IMR-90 (cell line): Measurements from ENCODE around the gene LIPK. TPM values are rescaled to one million over a fixed set of nuclear protein-coding genes. Genes with fewer than 3 reads are reported as not detected.

Experiments used
- ATAC-seq: fragments of 200-7000 bp; cut with Tn5 transposase; 2 replicates; pipeline ENCODE4 v1.9.1; 2020; ENCODE audit warnings: low read depth, mild to moderate bottlenecking, moderate library complexity
- BruUV-seq: library from RNA; stranded (reverse); fragments of 400-500 nt; replicated peaks from 2 replicates; lab custom pipeline; 2021; lab: Mats Ljungman, UMichigan
- CTCF ChIA-PET: fragments of 300-600 bp; formaldehyde crosslinking; extraction: SDS; loops from one replicate; lab custom pipeline; 2021; ENCODE audit warnings: antibody characterized with exemption; lab: Yijun Ruan, JAX
- POLR2A ChIA-PET: fragments of 300-600 bp; sonication (Branson Sonifier 250); formaldehyde crosslinking; loops from one replicate; lab custom pipeline; 2022; ENCODE audit warnings: antibody characterized with exemption; ENCODE audit not compliant: unreplicated experiment; lab: Charles Lee
- DNase-seq: peaks from one replicate; pipeline ENCODE4 v3.0.0; 2013
- H2AFZ ChIP-seq: replicated peaks from 2 replicates; pipeline ENCODE3; 2013; ENCODE audit warnings: low read length, mild to moderate bottlenecking; ENCODE audit not compliant: poor library complexity
- H2AK5ac ChIP-seq: 2 replicates; pipeline ENCODE4 v1.6.1; 2013; ENCODE audit warnings: low read depth, low read length, inconsistent platforms
- H2AK9ac ChIP-seq: replicated peaks from 2 replicates; pipeline ENCODE3; 2013; ENCODE audit warnings: mild to moderate bottlenecking, low read depth, low read length, moderate library complexity; ENCODE audit not compliant: poor library complexity
- H2BK120ac ChIP-seq: 2 replicates; pipeline ENCODE4 v1.6.1; 2013; ENCODE audit warnings: low read depth, low read length, inconsistent platforms
- H2BK15ac ChIP-seq: 3 replicates; pipeline ENCODE4 v1.6.1; 2013; ENCODE audit warnings: low read depth, low read length, inconsistent platforms
- H2BK20ac ChIP-seq: 2 replicates; pipeline ENCODE4 v1.6.1; 2013; ENCODE audit warnings: low read depth, mild to moderate bottlenecking, inconsistent platforms, low read length, moderate library complexity
- H2BK5ac ChIP-seq: 2 replicates; pipeline ENCODE4 v1.6.1; 2013; ENCODE audit warnings: mild to moderate bottlenecking, low read depth, low read length, inconsistent platforms; ENCODE audit not compliant: poor library complexity, severe bottlenecking
- H3K14ac ChIP-seq: replicated peaks from 2 replicates; pipeline ENCODE4 v1.6.1; 2013; ENCODE audit warnings: low read depth, low read length, inconsistent platforms
- H3K18ac ChIP-seq: 2 replicates; pipeline ENCODE4 v1.6.1; 2013; ENCODE audit warnings: low read depth, low read length, control low read depth
- H3K23ac ChIP-seq: 2 replicates; pipeline ENCODE4 v1.6.1; 2013; ENCODE audit warnings: low read depth, low read length, inconsistent platforms
- H3K27ac ChIP-seq: 2 replicates; pipeline ENCODE4 v1.5.1; 2013; ENCODE audit warnings: mild to moderate bottlenecking, control low read depth, low read length; ENCODE audit not compliant: insufficient read depth
- H3K27me3 ChIP-seq: 2 replicates; pipeline ENCODE4 v1.6.1; 2013; ENCODE audit warnings: low read length; ENCODE audit not compliant: control insufficient read depth, insufficient read depth
- H3K36me3 ChIP-seq: 2 replicates; pipeline ENCODE4 v1.6.1; 2013; ENCODE audit warnings: low read length, mixed read lengths; ENCODE audit not compliant: control insufficient read depth, insufficient read depth
- H3K4ac ChIP-seq: 2 replicates; pipeline ENCODE4 v1.6.1; 2013; ENCODE audit warnings: low read depth, low read length, inconsistent platforms
- H3K4me1 ChIP-seq: 2 replicates; pipeline ENCODE4 v1.6.1; 2013; ENCODE audit warnings: low read length, mixed read lengths; ENCODE audit not compliant: control insufficient read depth, insufficient read depth
- H3K4me2 ChIP-seq: 2 replicates; pipeline ENCODE4 v1.6.1; 2013; ENCODE audit warnings: low read depth, mild to moderate bottlenecking, control low read depth, low read length, moderate library complexity
- H3K4me3 ChIP-seq: 2 replicates; pipeline ENCODE4 v1.5.1; 2013; ENCODE audit warnings: low read depth, mild to moderate bottlenecking, control low read depth, low read length, moderate library complexity; ENCODE audit not compliant: insufficient read depth
- H3K56ac ChIP-seq: 2 replicates; pipeline ENCODE4 v1.6.1; 2013; ENCODE audit warnings: low read length, inconsistent platforms; ENCODE audit not compliant: insufficient read depth; ENCODE audit errors: extremely low read depth
- H3K79me1 ChIP-seq, 2 experiments: 2 replicates each; pipeline ENCODE4 v1.6.1; 2013; ENCODE audit warnings: low read length in 2 of 2, inconsistent platforms in 1 of 2, low read depth in 1 of 2
- H3K9ac ChIP-seq: 2 replicates; pipeline ENCODE4 v1.6.1; 2013; ENCODE audit warnings: low read depth, low read length, control low read depth
- H3K9me1 ChIP-seq: 2 replicates; pipeline ENCODE4 v1.6.1; 2013; ENCODE audit warnings: low read length, inconsistent platforms; ENCODE audit not compliant: insufficient read depth
- H3K9me3 ChIP-seq: 2 replicates; pipeline ENCODE4 v1.6.1; 2013; ENCODE audit warnings: low read length; ENCODE audit not compliant: control insufficient read depth, insufficient read depth
- H4K20me1 ChIP-seq: 2 replicates; pipeline ENCODE4 v1.6.1; 2013; ENCODE audit warnings: low read length, inconsistent platforms; ENCODE audit not compliant: insufficient read depth
- H4K5ac ChIP-seq: 2 replicates; pipeline ENCODE4 v1.6.1; 2013; ENCODE audit warnings: mild to moderate bottlenecking, low read depth, low read length, control low read depth
- H4K8ac ChIP-seq, 2 experiments: 2 replicates each; pipeline ENCODE4 v1.6.1; 2013; ENCODE audit warnings: low read depth in 2 of 2, low read length in 2 of 2, control low read depth in 1 of 2, inconsistent platforms in 1 of 2
- H4K91ac ChIP-seq: 2 replicates; pipeline ENCODE4 v1.6.1; 2013; ENCODE audit warnings: low read depth, low read length, inconsistent platforms; ENCODE audit not compliant: insufficient read depth
- POLR2A ChIP-seq: IDR thresholded peaks from 2 replicates; pipeline ENCODE4 v1.6.1; 2012; ENCODE audit warnings: mild to moderate bottlenecking, low read depth, low read length
- RAD21 ChIP-seq: IDR thresholded peaks from 2 replicates; pipeline ENCODE4 v1.6.1; 2012; ENCODE audit warnings: low read length, improper control_type of control experiment
- WGBS, 2 experiments: methylation state at CpG; one replicate each; pipeline versions ENCODE4 v1.1.5 to v1.1.7; 2013; ENCODE audit warnings: missing lambda C conversion rate in 2 of 2; ENCODE audit not compliant: insufficient read length in 1 of 2; ENCODE audit errors: extremely low coverage in 2 of 2; 5-methylcytosine and 5-hydroxymethylcytosine counted together
- dilution Hi-C: fragments of 300-500 bp; cut with HindIII; formaldehyde crosslinking; loops from one replicate; pipeline ENCODE4 v1.14.3; 2018; ENCODE audit warnings: low sequenced_read_pairs; ENCODE audit not compliant: unreplicated experiment
- in situ Hi-C: fragments of 300-500 bp; cut with MboI; formaldehyde crosslinking; loops from 3 replicates; pipeline ENCODE4 v1.14.3; 2019; ENCODE audit warnings: low sequenced_read_pairs, inconsistent platforms, mixed read lengths
- intact Hi-C: fragments of 100-400 bp; cut with micrococcal nuclease; formaldehyde crosslinking; loops from 2 replicates; pipeline ENCODE4 v1.10.0; 2022
- polyA plus RNA-seq, 3 experiments: library from polyadenylated mRNA; depleted of rRNA; stranded (reverse); fragments of >200 nt; gene quantifications; 2 replicates each; pipeline ENCODE4 v1.2.3, GENCODE V29; 2012; ENCODE audit warnings: low replicate concordance in 1 of 3
- total RNA-seq: library from RNA; depleted of rRNA; stranded (reverse); fragments of >200 nt; gene quantifications from 2 replicates; pipeline ENCODE4 v1.2.3, GENCODE V29; 2012

Gene LIPK
- total and polyA plus RNA-seq, 2 of the 4 experiments (the other 2 are of a cell fraction), result not detected

DNA sequence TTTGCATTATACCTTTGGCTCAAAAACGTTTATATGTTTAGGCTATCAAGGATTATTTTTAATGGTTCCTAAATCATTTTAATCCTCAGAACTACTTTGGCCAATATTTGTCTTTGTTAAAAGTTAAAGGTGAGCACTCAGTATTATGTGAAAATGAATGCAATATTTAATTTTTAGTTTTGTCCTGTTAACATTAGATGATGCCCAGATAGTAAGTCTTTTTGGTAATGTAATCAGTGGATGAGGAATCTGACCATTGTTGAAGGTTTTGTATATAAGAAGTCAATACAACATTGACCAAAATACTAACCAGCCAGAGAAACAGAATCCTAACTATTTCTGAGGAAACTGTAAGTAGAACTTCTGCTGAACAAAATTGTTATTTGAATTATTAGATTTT is 41.9 kb upstream of the LIPK start, which contains the start of gene LIPF:
Gene LIPF (plus strand): TSS at position 301 of the 400 bp plus-strand sequence. CDS start 2,856 bp downstream, outside the sequence.
- no peak for TF ChIP-seq RAD21
- TF ChIP-seq POLR2A, result no peak

More for the DNA sequence above, 41.9 kb upstream of the LIPK start, which contains the start of gene LIPF:
- Histone ChIP-seq H3K9me1 (no peaks in the 10 kb centered on the region), H3K27ac (no peak within 1 kb of the TSS), H3K9me3 (no peaks in the 10 kb centered on the region), H3K23ac (no peak within 1 kb of the TSS), H4K8ac (no peak within 1 kb of the TSS), H3K36me3 (no peaks in the 10 kb centered on the region), H2BK20ac (no peak within 1 kb of the TSS), H3K9ac (no peak within 1 kb of the TSS), H3K27me3 (no peaks in the 10 kb centered on the region), H2AK5ac (no peak within 1 kb of the TSS), H4K91ac (no peak within 1 kb of the TSS), H3K4me2 (no peak within 1 kb of the TSS), H3K4me1 (peaks cover 3% of the 10 kb centered on the region), H3K4ac (no peak within 1 kb of the TSS), H4K5ac (no peak within 1 kb of the TSS), H2AFZ (no peak within 1 kb of the TSS), H2BK15ac (no peak within 1 kb of the TSS), H2AK9ac (no peak within 1 kb of the TSS), H3K14ac (no peak within 1 kb of the TSS), H2BK120ac (no peak within 1 kb of the TSS), H4K20me1 (no peaks in the 10 kb centered on the region), H3K4me3 (no peak within 1 kb of the TSS), H3K79me1 (no peaks in the 10 kb centered on the region), H2BK5ac (no peak within 1 kb of the TSS), H3K18ac (no peak within 1 kb of the TSS), H3K56ac (no peak within 1 kb of the TSS)
- ATAC-seq, result no peak
- ChIA-PET CTCF (no interaction called here), POLR2A (no interaction called here)
- no peak for DNase-seq
- no TSS peak for BruUV-seq
- no CpG with 5 or more reads among the region's 1 CpG for WGBS, 2 experiments
- dilution Hi-C loops (no loop called here), intact Hi-C loops (no loop called here), in situ Hi-C loops (no loop called here)
